Peyer's patch (tissue), 4 donors: Measurements from ENCODE around the gene IL13RA2. TPM values are rescaled to one million over a fixed set of nuclear protein-coding genes. Genes with fewer than 3 reads are reported as not detected.

Experiments used
- DNase-seq, 3 donors: peaks; one replicate each; pipeline ENCODE4 v3.0.0-alpha.2; 2017 to 2019
- H3K27ac ChIP-seq, 4 donors: fragments of 200-600 bp; sonication (generic); one replicate each; pipeline ENCODE4 v1.5.1; 2016 to 2019
- H3K27me3 ChIP-seq, 2 donors: fragments of 200-600 bp; sonication (generic); one replicate each; pipeline ENCODE4 v1.5.1; 2019
- H3K36me3 ChIP-seq, 3 donors: fragments of 200-600 bp; sonication (generic); one replicate each; pipeline ENCODE4 v1.5.1; 2016 to 2019
- H3K4me1 ChIP-seq, 4 donors: fragments of 200-600 bp; sonication (generic); one replicate each; pipeline ENCODE4 v1.5.1; 2016 to 2019
- H3K4me3 ChIP-seq, 4 donors: fragments of 200-600 bp; sonication (generic); 1 replicate in 3 of 4; 2 replicates in 1 of 4; pipeline ENCODE4 v1.5.1; 2016 to 2019; ENCODE audit warnings: mild to moderate bottlenecking in 1 of 4
- H3K9me3 ChIP-seq, 4 donors: fragments of 200-600 bp; sonication (generic); one replicate each; pipeline ENCODE4 v1.5.1; 2016 to 2019; ENCODE audit warnings: mild to moderate bottlenecking in 1 of 4
- POLR2A ChIP-seq, 2 donors: fragments of 450-650 bp; IDR thresholded peaks; one replicate each; pipeline ENCODE4 v1.5.1; 2017; ENCODE audit warnings: antibody characterized with exemption in 2 of 2, mild to moderate bottlenecking in 2 of 2, moderate library complexity in 2 of 2
- small RNA-seq, 2 donors: library from RNA; depleted of rRNA; stranded (forward); fragments of <200 nt; gene quantifications; one replicate each; pipeline ENCODE3, GENCODE V24; 2016
- total RNA-seq, 4 donors: library from RNA; depleted of rRNA; stranded (reverse); fragments of >200 nt; gene quantifications; one replicate each; pipeline ENCODE4 v1.1.0, GENCODE V29; 2016
- TF ChIP-seq, protein P1 (sequence below), 6 experiments: fragments of 450-650 bp in 4 of 6; fragments of 200-600 bp in 2 of 6; sonication (generic) in 1 of 6; IDR thresholded peaks; one replicate each; pipeline ENCODE4 v1.5.1; 2017 to 2019; ENCODE audit warnings: antibody characterized with exemption in 6 of 6, mild to moderate bottlenecking in 3 of 6, moderate library complexity in 1 of 6

IL13RA2 gene
- total RNA-seq, 4 donors from 2014 or later: not detected

DNA sequence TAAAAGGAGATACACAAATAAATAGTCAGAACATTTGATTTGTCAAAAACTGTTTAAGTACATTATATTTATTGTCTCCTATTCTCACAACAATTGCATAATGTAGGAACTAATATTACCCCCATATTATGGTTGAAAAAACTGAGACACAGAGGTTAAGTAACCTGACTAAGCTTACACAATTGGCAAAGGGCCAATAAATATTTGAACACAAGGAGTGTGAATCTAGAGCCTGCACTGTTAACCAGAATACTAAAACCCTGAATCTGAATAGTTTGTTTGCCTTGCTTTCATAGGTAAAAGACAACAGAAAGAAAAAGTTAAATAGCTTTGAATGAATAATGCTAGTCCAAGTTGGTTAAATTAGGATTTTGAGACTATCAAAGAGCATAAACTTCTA, 55.2 kb downstream of the IL13RA2 start:
- Histone ChIP-seq H3K27me3 (no peaks in the 10 kb centered on the region), H3K36me3 (no peaks in the 10 kb centered on the region), H3K4me1 (no peaks in the 10 kb centered on the region), H3K4me3 (no peak overlapping the region), H3K27ac (no peak overlapping the region), H3K9me3 (no peaks in the 10 kb centered on the region)
- no peak for DNase-seq
- TF ChIP-seq POLR2A (IDR thresholded peaks at IDR 0.05): no peak
- TF ChIP-seq, protein P1, sequence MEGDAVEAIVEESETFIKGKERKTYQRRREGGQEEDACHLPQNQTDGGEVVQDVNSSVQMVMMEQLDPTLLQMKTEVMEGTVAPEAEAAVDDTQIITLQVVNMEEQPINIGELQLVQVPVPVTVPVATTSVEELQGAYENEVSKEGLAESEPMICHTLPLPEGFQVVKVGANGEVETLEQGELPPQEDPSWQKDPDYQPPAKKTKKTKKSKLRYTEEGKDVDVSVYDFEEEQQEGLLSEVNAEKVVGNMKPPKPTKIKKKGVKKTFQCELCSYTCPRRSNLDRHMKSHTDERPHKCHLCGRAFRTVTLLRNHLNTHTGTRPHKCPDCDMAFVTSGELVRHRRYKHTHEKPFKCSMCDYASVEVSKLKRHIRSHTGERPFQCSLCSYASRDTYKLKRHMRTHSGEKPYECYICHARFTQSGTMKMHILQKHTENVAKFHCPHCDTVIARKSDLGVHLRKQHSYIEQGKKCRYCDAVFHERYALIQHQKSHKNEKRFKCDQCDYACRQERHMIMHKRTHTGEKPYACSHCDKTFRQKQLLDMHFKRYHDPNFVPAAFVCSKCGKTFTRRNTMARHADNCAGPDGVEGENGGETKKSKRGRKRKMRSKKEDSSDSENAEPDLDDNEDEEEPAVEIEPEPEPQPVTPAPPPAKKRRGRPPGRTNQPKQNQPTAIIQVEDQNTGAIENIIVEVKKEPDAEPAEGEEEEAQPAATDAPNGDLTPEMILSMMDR (IDR thresholded peaks at IDR 0.05): no peak

DNA sequence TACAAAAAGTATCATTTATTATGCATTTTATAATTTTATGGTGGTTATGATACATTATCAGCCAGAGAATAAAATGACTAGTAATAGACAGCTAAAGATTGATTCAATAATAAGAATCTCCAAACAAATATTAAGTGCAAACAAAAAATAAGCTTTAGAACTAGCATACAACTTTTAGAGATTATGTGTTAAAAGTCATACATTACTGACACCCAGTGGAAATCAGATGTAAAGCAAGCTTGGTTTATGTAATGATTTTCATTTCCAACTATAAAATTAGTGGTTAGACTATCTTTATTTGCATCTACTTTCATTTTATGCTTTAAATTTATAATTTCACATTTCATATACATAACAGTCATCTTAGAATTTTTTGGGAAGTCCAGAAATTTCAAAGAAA, 57.7 kb downstream of the IL13RA2 start:
- no peaks in the 10 kb centered on the region for H3K4me1 ChIP-seq
- H3K9me3 ChIP-seq: no peaks in the 10 kb centered on the region
- no peak for DNase-seq
- H3K27ac ChIP-seq: no peak overlapping the region
- no peak overlapping the region for H3K4me3 ChIP-seq
- no peaks in the 10 kb centered on the region for H3K27me3 ChIP-seq
- no peak for TF ChIP-seq POLR2A (IDR thresholded peaks at IDR 0.05)
- TF ChIP-seq, protein P1 (IDR thresholded peaks at IDR 0.05): peak in 3 of 6 experiments; percentile 5 to 25 (median 15)
- H3K36me3 ChIP-seq: no peaks in the 10 kb centered on the region

Small RNA genes within 50 kb of the gene (small RNA-seq; reads per million reads assigned to genes)
- gene RNU6-648P: 0 reads per million in 2 donors

Other genes starting within 250 kb of the IL13RA2 start
- not detected for gene RBMXL3, start 171.8 kb upstream of the IL13RA2 start, total RNA-seq
- gene LRCH2, start 216.5 kb upstream of the IL13RA2 start, total RNA-seq: 10 to 100 TPM in 1 of 4 donors, 1 to 10 TPM in 3; 1.6 to 11.6 (median 2.2) TPM